SIG-M5 treated with dmso at 0.1 percent for 504 hours (cell line): Measurements from ENCODE around the gene RAPGEF6.
"Not testable (repeated sequence)": the region's sequence is repeated elsewhere in the genome, so short reads cannot be mapped to it uniquely, and the experiment has no call there.

Experiments
- DNase-seq: peaks from one replicate; lab custom pipeline; 2025; ENCODE audit not compliant: unreplicated experiment; lab: John Stamatoyannopoulos, UW

Gene RAPGEF6

GRCh38 chr5:131608597-131608996 is 26.4 kb downstream of the RAPGEF6 start:
- DNase-seq = no peak

GRCh38 chr5:131607903-131608540 is 27.0 kb downstream of the RAPGEF6 start:
- no peak for DNase-seq

- no peak for DNase-seq
Observed at GRCh38 chr5:131607418-131607817, 27.6 kb downstream of the RAPGEF6 start.

GRCh38 chr5:131605086-131605485 is 29.9 kb downstream of the RAPGEF6 start:
- no peak for DNase-seq

- no peak for DNase-seq
Observed at GRCh38 chr5:131595088-131596033, 39.7 kb downstream of the RAPGEF6 start.

- no peak for DNase-seq
Observed at GRCh38 chr5:131593921-131594320, 41.1 kb downstream of the RAPGEF6 start.

- not testable (repeated sequence) for DNase-seq
Observed at GRCh38 chr5:131593436-131593835, 41.6 kb downstream of the RAPGEF6 start.

GRCh38 chr5:131589510-131590348 is 45.3 kb downstream of the RAPGEF6 start:
- peak; percentile 62 for DNase-seq

GRCh38 chr5:131587541-131587940 is 47.5 kb downstream of the RAPGEF6 start:
- DNase-seq = no peak

GRCh38 chr5:131581702-131582101 is 53.3 kb downstream of the RAPGEF6 start:
- DNase-seq = no peak

- DNase-seq = no peak
Observed at GRCh38 chr5:131579917-131580671, 54.9 kb downstream of the RAPGEF6 start.

- DNase-seq = no peak
Observed at GRCh38 chr5:131575660-131576227, 59.3 kb downstream of the RAPGEF6 start.

- no peak for DNase-seq
Observed at GRCh38 chr5:131571669-131572168, 63.3 kb downstream of the RAPGEF6 start.

- no peak for DNase-seq
Observed at GRCh38 chr5:131570757-131571156, 64.3 kb downstream of the RAPGEF6 start.

- no peak for DNase-seq
Observed at GRCh38 chr5:131564229-131564652, 70.8 kb downstream of the RAPGEF6 start.

GRCh38 chr5:131563434-131564228 is 71.4 kb downstream of the RAPGEF6 start:
- DNase-seq = no peak

GRCh38 chr5:131550606-131551005 is 84.4 kb downstream of the RAPGEF6 start:
- no peak for DNase-seq

- no peak for DNase-seq
Observed at GRCh38 chr5:131548176-131548575, 86.9 kb downstream of the RAPGEF6 start.

GRCh38 chr5:131545845-131546244 is 89.2 kb downstream of the RAPGEF6 start:
- DNase-seq = no peak
